Renal pelvis (tissue), 4 donors: ENCODE data around the gene ATP6V0E2. TPM values are rescaled to one million over a fixed set of nuclear protein-coding genes. Genes with fewer than 3 reads are reported as not detected.
A peak's percentile ranks its signal among the peaks of the same experiment; 100 is the strongest.

Experiments
- DNase-seq: peaks from one replicate; pipeline ENCODE4 v3.0.0-alpha.2; 2013
- polyA plus RNA-seq, 3 donors: library from polyadenylated mRNA; unstranded; fragments of 120-200 nt; gene quantifications; one replicate each; pipeline ENCODE4 v1.2.1, GENCODE V29; 2013; ENCODE audit not compliant: insufficient read length in 3 of 3

ATP6V0E2 gene
- polyA plus RNA-seq, 3 donors = 26.1 to 32.2 (median 30.0) TPM

DNA sequence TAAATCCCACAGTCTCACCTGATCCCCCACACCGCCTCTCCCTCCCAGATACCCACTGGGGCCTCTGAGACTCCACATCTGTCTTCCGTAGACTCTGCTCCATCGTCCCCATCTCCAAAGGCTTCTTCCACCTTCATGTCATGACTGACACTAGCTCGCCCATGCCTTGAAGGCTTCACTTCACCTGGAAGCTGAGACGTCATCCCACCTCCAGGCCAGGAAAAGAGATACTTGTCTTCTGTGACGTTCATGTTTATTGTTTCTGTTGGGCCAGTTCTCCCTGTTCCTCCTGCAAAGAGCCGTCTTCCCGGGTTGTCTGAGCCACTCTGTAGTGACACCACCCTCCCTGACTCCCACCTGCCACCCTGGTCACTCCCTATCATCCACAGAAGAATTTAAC, 39.2 kb upstream of the ATP6V0E2 start:
- DNase-seq = no peak

DNA sequence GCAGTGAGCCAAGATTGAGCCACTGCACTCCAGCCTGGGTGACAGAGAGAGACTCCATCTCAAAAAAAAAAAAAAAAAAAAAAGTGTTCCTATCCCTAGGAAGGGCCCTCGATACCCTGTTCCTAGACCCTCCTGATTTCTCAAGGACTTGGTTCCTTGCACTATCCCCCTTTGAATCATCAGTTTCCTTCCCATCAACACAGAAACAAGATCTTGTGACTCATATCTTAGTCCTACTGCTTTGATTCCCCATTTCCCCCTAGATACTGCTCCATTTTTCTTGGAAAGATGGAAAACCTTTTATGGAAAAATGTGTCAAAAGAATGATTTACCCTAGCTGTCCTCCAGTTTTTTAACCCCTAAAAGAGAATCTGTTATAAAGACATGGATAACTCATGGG, 37.3 kb upstream of the ATP6V0E2 start:
- no peak for DNase-seq

DNA sequence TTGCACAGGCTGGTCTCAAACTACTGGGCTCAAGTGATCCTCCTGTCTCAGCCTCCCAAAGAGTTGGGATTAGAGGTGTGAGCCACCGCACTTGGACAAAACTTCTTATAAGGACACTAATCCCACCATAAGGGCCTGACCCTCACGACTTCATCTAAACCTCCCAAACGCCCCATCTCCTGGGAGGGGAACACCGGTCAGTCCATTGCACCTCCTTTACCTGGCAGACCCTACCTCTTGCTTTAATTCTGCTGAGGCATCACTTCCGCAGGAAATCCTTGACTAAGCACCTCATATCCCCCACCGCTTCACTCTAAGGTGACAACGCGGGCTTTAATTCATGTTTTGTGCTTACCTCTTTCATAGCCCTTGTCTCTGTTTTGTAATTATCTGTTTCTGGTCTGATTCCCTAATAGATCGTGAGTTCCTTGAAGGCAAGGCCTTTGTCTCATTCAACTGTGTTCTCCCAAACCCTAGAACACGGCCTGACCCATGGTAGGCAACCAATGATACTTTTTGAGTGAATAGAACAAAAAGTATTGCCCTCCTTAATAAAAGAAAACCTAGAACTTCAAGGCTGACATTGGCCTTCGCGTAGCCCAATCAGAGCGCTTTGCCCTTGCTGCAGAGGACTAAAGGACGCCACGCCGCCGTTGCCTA, 36.1 kb upstream of the ATP6V0E2 start:
- DNase-seq = no peak

DNA sequence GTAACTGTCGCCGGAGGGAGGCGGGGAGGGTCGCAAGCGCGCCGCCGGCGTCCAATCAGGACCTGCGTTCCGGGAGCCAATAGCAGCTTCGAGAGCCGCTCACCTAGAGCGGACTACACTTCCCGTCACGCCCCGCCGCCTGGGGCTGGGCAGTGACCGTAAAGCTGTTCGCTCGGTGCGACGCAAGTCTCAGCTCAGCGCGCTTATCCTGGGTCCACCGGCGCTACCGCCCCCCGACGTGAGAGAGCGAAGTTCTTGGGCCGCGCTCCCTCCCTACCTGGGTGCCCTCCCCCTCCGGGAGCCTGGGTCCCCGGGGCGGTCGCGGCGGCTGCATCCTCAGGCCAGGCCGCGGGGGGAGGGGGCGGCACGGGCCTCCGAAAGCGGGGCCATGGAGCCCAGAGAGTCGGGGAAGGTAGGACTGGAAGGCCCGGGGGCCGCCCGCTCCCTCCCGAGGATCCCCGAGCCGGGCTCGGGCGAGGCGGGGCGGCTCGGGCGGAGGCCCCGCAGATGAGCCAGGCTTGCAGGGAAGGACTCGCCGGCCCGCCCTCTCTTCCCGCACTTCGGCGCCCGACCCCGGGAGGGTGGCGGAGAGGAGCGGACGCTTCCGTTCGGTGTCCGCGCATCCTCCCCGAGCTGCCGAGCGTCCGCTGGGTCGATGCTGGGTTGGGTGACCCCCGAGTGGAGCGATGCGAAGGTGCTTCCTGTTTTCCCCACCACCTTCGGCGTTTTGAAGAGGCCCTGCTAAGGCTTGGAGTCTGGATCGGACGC, 35.4 kb upstream of the ATP6V0E2 start, which contains the start of gene ZNF862:
Gene ZNF862 (plus strand): TSS at position 152 of the 768 bp plus-strand sequence. CDS start 237 bp downstream, at position 389.
- peak; percentile 98 for DNase-seq

DNA sequence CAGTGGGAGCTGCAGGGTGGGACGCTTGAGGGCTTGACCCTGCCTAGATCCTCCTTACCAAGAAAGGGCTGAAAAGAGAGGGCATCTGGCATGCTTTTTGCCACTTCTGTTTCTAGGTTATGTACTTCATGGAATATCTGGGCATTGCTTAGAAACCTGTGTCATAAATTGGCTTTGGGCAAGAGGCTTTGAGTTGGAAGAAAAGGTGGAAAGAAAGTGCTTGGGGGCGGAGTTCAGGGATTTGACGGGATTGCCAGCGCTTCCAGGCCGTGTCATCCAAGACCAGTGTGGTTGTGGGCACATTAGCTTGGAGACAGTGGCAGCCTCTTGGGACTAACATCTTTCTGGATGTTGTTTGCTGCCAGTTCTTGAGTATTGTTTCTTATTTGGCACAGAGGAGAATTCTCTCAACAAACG, 34.8 kb upstream of the ATP6V0E2 start:
- peak; percentile 20 for DNase-seq

DNA sequence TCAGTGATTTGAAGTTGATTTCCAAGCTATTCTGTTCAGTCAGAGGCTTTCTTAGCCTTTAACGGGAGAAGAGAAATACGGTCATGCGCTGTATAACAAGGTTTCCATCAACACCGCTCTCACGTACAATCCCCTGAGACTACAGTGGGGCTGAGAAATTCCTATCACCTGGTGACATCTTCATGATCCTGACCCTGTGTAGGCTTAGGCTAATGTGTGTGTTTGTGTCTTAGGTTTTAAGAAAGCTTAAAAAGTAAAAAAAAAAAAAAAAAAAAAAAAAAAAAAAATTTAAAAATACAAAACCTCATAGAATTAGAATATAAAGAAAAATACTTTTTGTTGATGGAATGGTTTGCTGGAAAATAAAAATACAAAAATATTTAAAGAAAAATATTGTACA, 33.8 kb upstream of the ATP6V0E2 start:
- no peak for DNase-seq

DNA sequence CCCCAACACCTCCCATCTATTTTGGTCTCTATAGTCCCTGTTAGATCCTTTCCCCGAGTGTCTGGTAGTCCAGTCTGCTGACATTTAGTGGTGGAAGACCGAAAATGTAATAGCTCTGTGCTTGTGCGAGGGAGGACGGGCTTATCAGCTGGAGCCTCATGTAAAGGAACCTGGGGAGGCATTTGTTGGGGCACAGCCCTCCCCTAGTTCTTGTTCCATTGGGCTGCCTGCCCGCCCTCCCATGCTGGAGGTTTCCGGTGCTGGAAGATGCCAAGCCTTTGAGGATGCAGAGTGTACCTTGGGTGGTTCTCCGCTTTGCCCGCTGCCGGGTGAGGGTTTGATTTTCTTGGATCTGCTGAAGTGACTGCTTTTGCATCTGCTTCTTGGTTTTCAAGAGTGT, 30.2 kb upstream of the ATP6V0E2 start:
- DNase-seq = no peak

DNA sequence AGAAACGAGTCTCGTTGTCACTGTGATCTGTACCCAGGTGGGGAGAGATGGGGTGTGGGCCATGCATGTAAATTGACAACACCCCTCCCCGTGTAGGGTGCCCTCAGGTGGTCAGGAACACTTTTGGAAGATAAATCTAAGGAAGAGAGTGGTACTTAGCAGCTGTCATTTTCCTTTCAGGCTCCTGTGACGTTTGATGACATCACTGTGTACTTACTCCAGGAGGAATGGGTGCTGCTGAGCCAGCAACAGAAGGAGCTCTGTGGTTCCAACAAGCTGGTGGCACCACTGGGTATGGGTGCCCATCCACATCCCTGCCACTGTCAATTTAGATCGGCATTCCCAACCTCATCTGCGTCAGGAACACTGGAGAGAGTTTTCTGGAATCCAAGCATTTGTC, 29.3 kb upstream of the ATP6V0E2 start:
- DNase-seq = no peak

DNA sequence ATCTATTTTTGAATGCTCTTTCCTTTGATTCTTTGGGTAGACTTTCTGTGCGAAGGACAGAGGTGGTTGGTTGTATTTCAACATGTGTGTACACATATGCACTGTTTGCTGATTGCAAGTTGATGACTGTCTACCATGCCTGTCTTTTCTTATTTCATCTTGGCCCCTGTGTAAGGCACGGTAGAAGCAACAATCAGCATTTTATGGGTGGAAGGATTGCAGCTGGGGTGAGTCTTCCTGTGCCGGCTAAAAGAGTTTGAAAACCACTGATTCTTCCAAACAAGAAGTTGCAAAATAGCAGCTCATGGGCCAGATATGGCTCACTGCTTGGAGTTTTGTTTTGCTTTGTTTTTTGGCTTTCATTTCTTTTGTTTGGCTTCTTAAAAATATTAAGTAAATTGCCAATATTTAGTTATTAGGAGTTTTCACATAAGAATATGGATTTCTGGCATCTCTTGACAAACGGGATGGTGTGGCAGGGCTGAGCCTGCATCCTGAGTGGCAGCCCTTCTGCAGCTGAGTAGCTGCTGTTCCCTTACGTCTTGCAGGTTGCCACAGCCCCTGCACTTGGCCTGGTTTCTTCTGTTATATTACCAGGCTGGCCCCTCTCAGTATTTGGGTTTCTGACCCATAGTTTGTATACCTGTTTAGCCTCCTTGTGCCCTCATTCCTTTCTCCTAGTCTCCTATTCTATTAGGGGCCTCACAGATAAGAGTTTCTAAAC, 28.4 kb upstream of the ATP6V0E2 start:
- no peak for DNase-seq

DNA sequence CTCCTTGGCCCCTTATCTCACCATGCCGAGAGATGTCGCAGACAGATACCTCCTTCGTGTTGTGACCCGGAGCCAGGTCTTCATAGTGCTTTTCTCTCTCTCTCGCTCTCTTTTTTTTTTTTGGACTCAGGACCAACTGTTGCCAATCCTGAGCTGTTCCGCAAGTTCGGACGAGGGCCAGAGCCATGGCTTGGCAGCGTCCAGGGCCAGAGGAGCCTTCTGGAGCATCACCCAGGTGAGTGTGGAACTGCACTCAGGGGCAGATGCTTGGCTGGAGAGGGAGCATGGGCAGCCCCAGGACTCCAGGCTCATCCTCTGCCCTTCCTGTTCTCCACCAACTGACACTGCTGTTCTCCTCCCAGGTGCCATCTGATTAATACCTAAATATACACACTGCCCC, 27.7 kb upstream of the ATP6V0E2 start:
- no peak for DNase-seq

DNA sequence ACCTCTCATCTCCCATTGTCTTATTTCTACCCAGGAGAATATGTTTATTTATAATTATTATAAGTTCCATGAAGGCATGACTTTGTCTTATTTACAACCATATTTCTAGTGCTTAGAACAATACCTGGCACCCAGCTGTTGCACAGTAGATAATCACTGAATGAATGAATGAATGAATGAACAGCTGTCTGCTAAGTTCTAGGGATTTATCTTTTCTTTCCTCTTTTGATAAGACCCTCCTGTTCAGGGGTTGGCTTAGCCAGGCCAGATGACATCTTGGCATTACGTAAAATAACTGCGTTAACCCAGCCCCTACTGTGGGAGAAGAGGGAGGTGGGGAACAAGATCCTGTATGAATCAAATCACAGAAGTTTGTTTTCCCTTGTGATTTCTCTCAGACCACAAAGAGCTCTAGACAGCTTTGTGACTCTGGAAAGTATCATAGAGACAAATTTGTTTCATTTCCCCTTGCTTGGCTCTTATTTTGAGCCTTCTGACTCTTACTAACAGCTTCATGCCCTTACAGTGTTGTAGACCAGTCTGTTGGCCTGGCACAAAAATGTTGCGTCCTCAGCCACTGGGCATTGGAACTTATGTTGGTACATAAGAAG, 27.2 kb upstream of the ATP6V0E2 start:
- no peak for DNase-seq

DNA sequence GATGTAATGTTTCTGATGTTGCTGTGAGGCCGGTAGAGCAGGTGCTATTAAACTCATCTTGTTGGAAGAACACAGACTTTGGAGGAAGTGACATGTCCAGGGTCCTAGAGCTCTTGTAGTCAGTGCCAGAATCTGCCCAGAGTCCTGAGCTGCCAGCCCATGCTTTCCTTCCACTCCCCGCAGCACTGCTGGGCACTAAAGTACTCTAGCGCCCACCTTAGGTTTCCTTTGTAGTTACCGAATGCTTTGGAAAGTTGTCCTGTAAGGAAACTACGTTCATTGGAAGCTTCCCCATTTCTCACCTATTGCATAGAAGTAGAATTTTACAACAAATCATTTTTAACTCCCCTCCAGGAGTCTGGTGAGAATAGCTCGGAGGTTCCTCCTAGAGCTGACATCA, 24.6 kb upstream of the ATP6V0E2 start:
- DNase-seq = no peak

DNA sequence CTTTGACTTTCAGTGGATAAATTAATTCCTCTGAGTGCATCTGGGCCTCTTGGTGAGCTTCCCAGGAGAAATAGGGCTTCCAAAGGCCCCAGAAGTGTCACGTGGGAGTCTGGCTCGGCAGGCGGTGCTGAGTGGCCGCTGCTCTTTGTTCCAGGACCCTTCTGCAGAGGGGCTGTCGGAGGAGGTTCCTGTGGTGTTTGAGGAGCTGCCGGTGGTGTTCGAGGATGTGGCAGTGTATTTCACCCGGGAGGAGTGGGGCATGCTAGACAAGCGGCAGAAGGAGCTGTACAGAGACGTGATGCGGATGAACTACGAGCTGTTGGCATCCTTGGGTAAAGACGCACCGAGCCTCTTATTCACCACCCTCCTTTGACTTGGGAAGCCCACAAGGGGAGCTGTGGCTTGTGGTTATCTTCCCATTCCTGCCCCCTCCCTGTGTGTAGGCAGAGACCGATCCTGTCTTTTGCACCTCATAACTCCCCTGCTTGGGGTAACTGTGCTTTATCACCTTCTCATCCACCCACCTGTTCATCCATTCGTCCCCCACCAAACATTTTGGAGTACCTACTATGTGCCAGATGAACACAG, 23.7 kb upstream of the ATP6V0E2 start:
- DNase-seq = no peak

DNA sequence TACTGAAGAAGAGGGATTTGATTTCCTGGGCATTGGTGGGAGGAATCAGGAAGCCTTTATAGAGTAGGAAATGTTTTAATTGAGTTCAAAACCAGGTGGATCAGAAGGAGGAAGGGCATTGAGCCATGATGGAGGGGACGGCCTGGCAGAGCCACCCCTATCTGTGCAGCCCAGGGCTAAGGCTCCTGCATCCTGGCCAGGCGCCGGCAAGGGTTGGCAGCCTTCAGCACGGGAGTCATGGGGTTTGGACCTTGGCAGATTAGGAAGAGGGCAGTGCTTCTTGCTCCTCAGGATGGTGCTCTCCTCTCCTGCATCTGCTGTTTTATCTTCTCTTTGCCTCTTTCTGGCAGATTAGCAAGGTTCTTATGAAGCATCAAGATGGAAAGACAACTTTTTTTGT, 23.1 kb upstream of the ATP6V0E2 start:
- no peak for DNase-seq

DNA sequence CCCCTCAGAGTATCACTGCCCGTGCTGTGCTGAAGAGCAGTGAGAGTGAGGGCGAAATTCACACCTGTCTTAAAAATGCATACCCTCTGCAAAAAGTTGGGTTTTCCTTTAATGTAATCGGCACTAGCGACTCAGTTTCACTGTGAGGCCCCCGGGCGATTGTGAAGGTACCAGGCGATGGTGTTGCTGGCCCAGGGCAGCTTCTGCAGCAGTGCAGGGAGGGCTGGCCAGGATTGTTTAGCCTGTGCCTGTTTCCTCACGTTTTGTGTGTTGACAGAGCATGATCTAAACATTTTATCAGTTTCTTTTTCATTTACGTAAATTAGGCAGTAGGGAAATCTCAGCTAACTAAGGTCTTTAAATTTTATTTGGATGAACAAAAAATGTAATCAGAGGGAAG, 22.3 kb upstream of the ATP6V0E2 start:
- no peak for DNase-seq

DNA sequence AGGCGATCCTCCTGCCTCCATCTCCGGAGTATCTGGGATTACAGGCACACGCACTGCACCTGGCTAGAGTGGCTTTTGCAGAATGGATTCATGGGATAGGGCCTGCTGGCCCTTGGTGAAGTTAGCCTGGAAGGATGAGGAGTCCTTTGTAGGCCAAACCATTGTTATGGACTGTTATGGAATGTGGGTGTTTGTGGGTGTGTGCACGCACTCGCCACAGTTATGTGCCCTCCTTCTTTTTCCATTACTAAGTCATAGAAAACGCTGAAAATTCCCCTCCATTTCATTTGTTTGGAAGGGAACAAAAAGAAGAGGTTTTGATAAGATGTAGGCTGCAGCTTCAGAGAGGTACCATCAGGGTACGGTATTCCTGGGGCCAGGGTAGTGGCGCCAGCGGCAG, 20.6 kb upstream of the ATP6V0E2 start:
- no peak for DNase-seq

DNA sequence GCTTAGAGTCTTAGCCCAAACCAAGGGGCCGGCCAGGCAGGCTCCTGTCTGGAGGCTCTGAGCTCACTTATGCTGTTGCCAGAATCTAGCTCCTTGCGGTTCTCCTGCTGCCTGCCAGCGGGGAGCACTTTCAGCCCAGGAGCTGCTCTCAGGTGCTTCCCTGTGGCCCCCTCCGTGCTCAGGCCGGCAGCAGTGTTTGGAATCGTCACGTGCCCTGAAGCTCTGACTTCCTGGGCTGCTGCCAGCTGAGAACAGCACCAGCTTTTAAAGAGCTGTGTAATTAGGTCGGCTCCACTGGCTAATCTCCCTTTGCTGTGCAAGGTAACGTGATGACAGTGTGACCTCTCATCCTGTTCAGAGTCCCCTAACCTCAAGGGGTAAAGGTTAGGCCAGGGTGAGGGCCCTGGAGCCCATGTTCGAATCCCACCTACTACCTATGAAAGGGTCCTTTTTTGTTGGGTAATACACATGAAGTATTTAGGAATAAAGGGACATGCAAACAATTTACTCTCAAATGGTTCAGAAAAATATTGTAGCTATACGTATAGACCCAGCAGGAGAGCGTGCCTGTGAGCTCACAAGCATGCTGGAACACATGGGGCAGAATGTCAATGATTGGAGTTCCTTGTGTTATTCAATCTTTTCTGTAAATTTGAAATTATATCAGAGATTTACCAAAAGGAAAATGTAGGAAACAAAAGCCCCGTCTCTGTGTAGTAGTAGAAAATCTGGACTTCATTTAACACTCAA, 19.0 kb upstream of the ATP6V0E2 start:
- peak; percentile 54 for DNase-seq

DNA sequence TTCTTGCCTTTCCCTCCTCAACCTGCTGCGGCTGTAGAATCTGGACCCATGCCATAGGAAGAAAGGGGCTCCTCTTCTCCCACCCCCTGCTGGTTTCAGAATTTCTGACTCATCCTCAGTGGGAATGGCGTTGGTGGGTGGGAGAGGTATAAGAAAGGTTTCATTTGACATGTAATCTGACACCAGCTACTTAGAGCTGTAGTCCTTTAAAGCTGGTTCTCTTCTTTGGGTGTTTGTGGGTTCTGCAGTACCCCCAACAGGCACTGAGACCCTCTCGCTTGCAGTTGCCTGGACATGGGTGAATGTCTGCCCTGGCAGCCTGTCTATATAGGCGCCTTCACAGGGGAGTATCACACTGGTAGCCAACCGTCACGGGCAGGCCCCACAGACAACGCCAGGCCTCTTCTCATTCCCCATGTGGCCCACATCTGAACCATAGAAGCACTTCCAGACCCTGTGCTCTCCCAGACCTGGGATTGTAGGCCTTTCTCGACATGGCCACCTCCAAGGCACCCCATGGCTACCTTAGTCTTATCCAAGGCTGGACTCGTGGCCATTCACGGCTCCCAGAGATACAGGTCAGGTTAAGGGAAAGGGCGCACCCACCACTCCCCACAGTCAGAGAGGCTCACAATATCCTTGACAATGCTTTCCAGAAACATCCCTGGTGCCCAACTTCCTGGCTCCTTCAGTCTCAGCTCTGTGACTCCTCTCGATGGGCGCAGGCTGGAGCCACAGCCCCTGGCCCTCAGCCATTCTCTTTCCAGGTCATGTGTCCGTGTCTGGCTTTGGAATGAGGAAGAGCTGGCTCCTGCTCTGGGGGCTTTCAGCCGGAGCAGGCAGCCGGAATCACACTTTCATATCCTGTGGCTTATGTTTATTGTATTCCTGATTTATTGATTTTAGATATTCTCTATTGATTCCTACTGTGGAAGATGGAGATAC, 18.1 kb upstream of the ATP6V0E2 start:
- DNase-seq = peak; percentile 38

DNA sequence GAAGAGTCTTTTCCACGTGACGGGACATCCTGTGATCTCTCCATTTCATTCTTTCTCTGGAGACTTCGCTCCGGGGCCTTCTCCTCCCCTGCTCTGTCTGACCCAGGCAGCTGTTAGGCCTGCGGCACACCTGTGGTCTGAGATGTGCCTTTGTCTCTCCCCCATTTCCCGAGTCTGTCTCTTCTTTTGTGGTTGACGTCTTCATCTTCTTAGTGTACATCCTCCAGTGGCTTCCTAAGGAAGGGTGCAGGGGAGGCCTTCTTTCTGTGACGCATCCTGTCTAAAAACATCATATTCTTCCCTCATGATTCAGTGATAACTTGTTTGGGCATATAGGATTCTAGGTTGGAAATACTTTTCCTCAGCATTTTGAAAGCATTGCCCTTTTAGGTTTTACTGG, 17.2 kb upstream of the ATP6V0E2 start:
- DNase-seq = no peak

DNA sequence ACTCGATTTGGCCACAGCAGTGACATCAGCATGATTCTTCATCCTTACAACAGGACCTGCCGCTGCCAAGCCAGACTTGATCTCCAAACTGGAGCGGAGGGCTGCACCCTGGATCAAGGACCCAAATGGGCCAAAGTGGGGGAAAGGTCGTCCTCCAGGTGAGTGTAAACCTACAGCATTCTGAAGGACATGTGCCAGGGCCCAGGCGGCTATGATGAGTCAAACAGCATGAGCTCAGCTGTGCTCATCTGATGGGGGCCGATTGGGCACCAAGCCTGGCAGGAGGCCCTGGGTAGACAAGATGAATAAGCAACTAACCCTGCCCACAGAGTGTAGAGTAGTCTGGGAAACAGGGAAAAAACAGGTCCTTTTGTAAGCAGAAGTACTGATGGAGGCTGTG, 14.4 kb upstream of the ATP6V0E2 start:
- DNase-seq = no peak
